OCI-LY1 (cell line): Measurements from ENCODE around the gene ATXN1.

Experiments used
- EZH2 ChIP-seq: fragments of 200-600 bp; sonication (generic), shearing (Covaris generic); IDR thresholded peaks from 2 replicates; pipeline ENCODE4 v1.8.0; 2017; ENCODE audit warnings: borderline replicate concordance, mixed run types, mild to moderate bottlenecking, antibody characterized with exemption, low read length, moderate library complexity, mixed read lengths
- TF ChIP-seq, protein P1 (sequence below): fragments of 200-600 bp; sonication (generic), shearing (Covaris generic); IDR thresholded peaks from 2 replicates; pipeline ENCODE4 v1.5.1; 2017; ENCODE audit warnings: mild to moderate bottlenecking, antibody characterized with exemption, low read length, moderate library complexity, mixed read lengths

DNA sequence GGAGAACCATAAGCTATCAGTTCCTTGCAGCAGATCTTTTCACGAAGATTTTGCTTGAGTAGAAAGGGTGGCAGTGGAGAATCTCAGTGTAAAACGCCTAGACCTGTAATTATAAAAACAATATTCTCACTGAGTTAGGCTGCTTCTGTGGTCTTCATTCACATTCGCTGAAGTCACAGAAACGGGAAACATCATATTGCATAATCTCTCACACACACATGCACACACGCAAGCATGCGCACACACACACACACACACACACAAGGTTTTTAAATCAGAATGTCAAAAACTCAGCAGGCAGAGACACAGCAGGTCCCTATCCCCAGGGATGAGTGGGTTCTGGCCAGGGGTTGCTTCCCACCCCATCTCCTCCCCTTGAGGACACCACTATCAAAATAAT is 175.5 kb downstream of the ATXN1 start:
- TF ChIP-seq, protein P1, sequence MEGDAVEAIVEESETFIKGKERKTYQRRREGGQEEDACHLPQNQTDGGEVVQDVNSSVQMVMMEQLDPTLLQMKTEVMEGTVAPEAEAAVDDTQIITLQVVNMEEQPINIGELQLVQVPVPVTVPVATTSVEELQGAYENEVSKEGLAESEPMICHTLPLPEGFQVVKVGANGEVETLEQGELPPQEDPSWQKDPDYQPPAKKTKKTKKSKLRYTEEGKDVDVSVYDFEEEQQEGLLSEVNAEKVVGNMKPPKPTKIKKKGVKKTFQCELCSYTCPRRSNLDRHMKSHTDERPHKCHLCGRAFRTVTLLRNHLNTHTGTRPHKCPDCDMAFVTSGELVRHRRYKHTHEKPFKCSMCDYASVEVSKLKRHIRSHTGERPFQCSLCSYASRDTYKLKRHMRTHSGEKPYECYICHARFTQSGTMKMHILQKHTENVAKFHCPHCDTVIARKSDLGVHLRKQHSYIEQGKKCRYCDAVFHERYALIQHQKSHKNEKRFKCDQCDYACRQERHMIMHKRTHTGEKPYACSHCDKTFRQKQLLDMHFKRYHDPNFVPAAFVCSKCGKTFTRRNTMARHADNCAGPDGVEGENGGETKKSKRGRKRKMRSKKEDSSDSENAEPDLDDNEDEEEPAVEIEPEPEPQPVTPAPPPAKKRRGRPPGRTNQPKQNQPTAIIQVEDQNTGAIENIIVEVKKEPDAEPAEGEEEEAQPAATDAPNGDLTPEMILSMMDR: no peak
- no peak for TF ChIP-seq EZH2
